HG03432 (cell line): ENCODE data around the gene RIN3.
"Not testable (repeated sequence)": the region's sequence is repeated elsewhere in the genome, so short reads cannot be mapped to it uniquely, and the experiment has no call there.

ENCODE experiments used
- ATAC-seq: cut with Tn5 transposase; IDR thresholded peaks from one replicate; pipeline ENCODE4 v1.9.1; 2021; ENCODE audit warnings: mild to moderate bottlenecking, moderate library complexity; ENCODE audit not compliant: unreplicated experiment

The RIN3 gene

DNA sequence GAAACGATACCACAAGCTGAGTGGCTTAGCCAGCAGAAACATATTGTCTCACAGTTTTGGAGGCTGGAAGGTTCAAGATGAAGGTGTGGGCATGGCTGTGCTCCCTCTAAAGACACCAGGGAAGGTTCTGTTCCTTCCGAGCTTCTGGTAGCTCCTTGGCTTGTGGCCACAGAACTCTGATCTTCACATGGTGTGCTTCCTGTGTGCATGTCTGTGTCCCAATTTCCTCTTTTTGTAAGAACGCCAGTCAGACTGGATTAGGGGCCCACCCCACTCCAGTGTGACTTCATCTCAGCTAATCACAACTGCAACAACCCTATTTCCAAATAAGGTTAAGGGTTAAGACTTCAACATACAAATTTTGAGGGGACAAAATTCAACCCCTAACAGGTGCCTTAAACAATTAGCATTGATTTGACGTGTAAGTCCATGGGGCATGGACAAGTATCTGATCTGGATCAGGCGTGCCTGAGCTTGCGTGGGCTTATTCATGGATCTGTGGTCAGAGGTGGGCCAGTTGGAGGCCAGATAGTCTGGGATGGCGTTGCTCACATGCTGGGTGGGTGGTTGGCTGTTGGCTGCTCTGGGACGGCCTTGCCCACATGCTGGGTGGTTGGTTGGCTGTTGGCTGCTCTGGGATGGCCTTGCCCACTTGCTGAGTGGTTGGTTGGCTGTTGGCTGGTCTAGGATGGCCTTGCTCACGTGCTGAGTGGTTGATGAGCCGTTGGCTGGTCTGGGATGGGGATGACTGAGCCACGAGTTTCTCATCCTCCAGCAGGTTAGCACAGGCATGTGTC, 146.4 kb downstream of the RIN3 start:
- peak; percentile 34 for ATAC-seq

DNA sequence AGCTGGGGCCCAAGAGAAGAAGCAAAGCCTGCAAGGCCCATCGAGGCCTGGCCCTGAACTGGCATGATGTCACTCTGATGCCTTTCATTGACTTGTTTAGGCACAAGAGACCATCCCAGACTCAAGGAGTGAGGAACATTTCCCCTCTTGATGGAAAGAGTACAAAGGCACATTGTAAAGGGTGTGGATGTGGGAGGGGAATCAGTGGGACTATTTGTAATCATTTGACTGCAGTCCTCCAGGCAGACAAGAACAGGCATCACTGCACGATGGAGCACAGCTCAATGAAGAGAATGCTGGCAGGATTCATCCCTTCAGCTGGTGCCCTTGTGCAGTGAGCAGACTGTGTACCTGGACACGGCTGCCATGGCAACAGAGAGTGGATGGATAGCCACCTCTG, 147.0 kb downstream of the RIN3 start:
- ATAC-seq: no peak

DNA sequence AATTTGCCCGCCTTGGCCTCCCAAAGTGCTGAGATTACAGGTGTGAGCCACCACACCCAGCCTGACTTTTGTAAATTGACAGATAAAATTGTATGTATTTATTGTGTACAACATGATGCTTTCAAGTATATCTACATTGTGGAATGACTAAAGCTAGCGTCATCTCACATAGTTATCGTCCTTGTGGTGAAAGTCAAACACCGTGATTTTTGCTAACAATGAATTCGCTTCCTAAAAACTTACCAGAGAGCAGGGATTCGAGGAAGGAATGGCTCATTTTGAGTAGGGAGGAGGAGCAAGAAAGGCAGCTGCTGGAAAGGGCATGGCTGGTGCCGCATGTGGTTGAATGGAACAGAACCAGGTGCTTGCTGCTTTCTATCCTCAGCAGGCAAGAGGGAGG, 149.5 kb downstream of the RIN3 start:
- no peak for ATAC-seq

DNA sequence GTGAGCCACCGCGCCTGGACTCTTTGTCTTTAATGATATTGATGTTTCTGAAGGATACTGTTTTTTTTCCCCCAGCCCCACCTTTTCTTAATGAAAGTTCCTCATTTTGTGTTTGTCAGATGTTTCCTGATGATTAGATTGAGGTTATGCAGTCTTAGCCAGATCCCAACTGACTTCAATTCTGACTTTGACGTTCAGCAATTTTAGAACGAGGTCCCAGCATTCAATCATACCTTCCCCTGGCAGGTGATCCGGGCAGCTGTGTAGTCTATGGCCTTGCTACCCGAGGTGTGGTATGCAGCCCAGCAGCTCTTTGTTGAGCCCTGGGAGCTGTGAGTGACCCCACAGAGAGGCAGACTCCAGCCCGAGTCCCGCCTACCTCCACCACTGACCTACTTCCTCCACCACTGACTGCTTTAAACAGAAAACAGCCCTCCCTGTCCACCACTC, 152.1 kb downstream of the RIN3 start:
- no peak for ATAC-seq

DNA sequence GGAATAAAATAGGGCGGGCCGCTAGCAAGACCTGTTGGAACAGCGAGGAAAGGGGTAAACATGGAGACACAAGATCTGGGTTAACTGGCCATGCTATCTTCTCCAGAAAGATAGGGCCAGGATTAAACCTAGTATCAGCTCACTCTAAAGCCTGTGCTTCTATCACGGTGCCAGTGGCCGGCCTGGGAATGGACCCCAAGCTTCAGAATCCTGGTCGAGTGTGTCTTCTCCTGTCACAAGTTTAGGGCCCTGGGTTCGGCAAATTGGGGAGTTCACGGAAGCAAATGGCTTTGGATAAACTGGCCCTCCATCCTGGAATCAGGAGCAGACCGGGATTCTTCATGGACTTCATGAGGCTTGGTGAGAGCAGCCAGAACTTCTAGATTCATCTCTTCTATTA, 152.7 kb downstream of the RIN3 start:
- no peak for ATAC-seq

DNA sequence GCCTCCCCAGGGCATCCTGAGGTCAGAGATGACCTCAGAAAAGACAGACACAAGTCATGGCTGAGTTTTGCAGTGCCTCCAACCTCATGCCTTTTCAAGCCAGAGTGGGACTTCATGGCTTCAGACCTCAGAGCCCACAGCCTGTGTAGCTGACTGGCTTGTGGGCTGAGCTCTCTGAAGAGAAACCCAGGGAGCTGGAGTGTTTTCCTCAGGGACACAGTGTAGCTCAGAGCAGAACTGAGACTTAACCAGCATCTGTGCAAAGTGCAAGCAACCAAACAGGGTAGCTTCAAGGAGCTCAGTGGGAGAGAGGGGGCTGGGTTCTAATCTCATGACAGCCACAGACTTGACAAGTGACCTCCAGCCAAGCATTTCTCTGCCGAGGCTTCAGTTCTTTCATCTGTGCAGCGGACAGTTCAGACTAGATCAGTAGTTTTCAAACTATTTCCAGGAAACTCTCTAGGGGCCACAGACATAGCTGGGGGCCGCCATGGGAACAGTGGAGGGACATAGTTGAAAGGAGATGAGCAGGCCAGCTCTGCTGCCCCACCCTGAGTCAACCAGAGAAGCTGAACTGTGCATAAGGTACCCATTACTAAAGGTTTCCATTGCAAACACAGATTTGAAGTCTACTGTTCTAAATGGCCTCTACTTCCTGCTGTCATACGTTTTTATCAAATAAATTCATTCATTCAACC, 154.8 kb downstream of the RIN3 start:
- no peak for ATAC-seq

DNA sequence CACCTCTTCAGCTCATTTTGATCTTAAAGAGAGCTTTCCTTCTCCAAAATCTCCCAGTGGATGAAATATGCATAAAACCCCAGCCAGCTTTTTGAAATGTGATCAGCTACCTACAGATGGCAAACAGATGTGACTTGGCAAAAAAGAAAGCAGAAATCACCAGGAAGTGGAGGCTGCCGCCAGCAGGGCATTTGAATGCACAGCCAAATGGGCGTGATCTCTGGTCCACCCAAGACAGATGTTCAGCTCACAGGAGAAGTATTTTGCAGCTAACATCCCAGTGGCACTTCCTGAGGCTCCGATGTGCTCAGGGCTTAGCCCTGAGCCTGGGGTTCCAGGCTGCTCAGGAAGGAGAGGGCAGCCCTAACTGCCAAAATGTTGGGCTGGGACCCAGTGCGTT, 156.6 kb downstream of the RIN3 start:
- ATAC-seq: peak; percentile 41

DNA sequence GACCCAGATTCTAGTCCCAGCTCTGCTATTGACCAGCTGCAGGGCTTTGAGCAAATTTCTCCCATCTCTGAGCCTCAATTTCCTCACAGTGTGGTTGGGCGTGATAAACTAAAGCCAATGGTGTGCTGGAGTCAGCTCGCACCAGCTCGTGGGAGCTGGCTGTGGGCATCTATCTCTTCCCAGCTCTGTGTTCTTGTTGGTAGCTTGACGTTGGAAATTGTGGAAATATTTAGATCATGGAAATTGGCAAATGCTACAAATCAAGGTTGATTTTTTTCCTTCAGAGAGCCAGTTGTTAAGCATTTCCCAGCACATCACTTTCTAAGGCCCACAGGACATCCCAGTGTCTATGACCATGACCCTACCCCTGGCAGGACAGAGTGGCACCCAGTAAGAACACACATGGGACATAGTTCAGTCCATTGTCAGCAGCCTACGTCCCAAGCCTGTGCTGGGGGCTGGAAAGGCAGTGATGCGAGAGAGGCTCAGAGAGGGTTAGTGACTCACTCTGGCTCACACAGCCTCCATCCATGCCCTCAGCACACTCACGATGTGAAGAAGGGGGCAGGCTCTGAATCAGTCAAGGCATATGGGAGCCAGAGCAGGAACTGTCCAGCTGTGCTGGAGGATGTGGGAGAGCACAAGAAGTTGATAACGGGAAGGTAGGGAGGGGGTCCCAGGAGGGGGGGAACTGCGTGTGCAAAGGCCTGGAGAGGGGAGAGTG, 157.2 kb downstream of the RIN3 start:
- no peak for ATAC-seq

DNA sequence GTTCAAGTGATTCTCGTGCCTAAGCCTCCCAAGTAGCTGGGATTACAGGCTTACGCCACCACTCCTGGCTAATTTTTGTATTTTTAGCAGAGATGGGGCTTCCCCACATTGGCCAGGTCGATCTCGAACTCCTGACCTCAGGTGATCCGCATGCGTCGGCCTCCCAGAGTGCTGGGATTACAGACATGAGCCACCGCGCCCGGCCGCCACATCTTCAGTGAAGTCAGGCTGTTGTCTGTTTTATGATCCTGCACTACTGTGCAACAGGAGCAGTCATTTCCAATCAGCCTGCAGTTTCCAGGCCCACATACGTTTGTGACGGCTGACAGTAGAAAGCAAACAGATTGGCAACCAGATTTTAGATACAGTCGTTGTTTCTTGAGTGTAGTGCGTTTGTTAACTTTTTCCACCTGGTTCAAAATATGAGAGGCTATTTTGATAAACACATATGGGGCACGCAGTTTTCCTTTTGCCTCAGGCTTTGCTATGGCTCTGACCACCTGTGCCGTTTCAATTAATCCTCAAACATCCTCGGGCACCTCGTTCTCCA, 160.1 kb downstream of the RIN3 start:
- ATAC-seq: no peak

DNA sequence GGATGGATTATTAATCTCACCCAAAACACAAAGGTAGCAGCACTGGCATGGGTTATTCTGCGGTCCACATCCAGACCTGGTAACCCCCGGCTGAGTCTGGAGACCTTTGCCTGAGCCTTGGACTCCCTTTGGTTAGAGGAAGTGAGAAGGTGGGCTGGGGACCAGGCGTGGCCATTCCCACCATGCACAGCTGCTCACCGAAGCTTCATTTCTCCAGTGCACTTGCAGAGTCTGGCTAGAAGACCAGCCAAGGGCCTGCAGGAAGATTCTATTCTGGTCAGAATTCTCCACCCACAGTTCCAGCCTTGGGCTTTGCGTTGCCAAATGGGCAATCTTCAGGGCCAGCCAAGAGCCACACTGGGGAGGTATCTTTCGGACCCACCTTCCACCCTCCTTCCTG, 161.8 kb downstream of the RIN3 start:
- ATAC-seq: no peak

DNA sequence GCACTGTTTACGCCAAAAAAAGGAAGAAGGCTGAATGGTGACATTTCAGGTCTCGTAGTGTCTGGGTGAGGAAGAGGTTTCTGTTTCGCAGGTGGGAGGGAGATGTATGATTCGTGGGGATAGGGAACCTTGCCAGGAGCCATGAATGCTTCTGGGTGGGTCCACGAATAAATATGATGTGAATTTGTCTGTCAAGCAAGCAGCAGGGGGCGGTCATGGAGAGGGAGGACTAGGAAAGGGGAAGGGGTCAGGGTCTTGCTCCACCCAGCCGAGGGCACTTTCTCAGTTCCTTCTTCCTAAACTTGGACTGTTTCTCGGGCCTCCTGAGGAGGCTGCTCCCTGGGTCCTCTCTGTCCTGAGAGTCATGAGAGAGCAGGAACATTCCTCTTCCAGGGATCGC, 162.4 kb downstream of the RIN3 start:
- ATAC-seq: no peak

DNA sequence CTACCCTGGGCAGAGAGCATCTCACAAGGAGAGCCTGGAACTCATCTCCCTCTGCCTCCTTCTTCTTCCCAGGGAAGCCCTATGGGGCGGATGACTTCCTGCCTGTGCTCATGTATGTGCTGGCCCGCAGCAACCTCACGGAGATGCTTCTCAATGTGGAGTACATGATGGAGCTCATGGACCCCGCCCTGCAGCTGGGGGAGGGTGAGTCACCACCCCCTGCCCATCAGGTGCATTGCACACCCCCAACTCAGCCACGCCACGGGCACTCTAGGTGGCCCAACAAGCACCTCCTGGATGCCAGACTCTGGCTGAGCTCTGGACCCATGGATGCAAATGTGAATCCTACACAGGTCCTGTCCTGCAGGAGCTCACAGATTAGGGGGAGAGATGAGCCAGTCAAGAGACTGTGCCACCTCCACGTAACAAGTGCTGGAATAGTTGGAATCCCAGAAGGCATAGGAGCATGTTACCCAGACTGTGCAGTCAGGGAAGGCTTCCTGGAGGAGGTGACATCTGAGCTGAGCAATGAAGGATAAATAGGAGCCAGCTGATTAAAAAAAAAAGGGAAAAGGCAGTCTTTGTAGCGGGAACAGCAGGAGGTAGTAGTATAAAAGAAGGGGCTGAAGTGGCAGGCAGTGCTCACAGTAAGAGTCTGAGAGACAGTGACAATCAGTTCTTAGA, 163.0 kb downstream of the RIN3 start:
- no peak for ATAC-seq

DNA sequence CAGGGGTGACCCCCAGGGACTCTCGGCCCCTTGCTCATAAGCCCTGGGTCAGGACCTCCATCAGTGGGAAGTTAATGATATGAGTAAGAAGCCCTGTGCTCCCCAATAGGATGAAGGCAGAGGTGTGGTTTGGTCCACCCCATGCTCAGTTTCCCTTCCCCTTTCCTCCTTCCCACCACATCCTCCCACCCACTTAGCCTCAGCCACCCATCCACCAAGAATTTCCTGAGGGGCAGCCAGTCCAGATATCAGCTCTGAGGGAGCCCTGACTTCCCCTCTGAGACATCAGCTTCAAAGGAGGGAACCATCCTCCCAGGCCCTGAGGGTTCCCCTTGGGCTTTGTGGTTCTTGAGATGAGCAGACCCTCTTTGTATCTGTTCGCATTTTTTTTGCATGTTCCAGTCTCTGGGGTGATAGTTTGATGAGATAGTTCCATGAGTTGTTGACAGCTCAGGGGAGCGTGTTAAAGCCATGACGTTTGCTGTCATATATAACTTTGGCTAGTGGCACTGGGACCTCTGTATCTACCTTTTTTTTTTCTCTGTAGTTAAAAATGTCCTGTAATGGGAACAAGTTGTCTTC, 163.6 kb downstream of the RIN3 start:
- peak; percentile 83 for ATAC-seq

DNA sequence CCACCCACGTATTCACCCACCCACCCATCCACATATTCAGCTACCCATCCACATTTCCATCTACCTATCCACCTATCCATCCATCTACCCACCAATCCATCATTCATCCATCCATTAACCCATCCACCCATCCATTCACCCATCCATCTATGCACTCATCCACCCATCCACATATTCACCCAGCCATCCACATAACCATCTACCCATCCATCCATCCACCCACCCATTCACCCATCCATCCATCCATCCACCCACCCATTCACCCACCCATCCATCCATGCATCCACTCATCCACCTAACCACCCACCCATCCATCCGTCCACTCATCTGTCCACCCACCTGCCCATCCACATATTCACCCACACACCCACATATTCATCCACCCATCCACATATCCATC, 164.4 kb downstream of the RIN3 start:
- no peak for ATAC-seq

DNA sequence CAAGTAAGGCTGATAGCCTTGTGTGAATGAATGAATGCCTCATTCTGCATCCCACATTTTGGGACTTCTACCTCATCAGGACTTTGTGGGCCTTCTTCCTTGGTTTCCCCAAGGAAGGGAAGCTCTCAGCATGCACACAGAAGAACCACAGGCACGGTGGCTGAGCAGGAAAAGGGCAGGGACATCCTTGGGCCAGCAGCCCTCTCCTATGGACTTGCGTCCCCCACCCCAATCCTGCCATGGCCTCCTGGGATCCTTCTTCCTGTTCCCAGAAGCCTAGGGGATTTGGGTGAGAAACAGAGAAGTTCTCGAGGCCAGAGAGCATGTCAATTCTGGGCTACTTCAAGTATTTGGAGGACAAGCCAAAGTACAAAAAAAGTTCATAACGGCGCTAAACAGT, 165.2 kb downstream of the RIN3 start:
- ATAC-seq: no peak

DNA sequence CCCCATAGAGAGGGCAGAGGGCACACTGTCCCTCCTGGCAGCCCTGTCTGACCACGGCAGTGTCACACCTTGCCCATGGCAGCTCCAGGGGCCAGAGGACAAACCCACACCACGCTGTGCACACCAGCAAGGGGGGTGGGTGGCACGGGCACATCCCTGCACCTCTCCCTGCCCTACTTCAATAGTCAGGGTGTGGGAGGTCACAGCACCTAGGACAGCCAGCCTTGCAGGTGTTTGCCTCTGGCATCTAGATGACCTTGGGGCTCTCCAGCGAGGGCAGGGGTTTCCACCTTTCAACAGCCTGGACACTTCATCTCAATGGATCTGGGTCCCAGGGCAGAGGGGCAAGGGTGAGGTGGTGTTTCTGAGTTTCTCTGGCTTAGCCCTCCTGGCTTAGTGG, 165.7 kb downstream of the RIN3 start:
- no peak for ATAC-seq

DNA sequence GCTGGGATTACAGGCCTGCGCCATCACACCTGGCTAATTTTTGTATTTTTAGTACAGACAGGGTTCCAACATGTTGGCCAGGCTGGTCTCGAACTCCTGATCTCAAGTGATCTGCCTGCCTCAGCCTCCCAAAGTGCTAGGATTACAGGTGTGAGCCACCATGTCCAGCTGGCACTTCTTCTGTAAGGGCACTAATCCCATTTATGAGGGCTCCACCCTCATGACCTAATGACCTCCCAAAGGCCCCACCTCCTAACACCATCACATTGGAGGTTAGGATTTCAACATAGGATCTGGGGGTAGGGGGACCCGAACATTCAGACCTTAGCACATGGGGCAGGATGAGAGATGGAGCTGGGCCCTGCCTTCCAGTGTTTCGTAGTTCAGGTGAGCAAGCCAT, 166.7 kb downstream of the RIN3 start:
- ATAC-seq: not testable (repeated sequence)

DNA sequence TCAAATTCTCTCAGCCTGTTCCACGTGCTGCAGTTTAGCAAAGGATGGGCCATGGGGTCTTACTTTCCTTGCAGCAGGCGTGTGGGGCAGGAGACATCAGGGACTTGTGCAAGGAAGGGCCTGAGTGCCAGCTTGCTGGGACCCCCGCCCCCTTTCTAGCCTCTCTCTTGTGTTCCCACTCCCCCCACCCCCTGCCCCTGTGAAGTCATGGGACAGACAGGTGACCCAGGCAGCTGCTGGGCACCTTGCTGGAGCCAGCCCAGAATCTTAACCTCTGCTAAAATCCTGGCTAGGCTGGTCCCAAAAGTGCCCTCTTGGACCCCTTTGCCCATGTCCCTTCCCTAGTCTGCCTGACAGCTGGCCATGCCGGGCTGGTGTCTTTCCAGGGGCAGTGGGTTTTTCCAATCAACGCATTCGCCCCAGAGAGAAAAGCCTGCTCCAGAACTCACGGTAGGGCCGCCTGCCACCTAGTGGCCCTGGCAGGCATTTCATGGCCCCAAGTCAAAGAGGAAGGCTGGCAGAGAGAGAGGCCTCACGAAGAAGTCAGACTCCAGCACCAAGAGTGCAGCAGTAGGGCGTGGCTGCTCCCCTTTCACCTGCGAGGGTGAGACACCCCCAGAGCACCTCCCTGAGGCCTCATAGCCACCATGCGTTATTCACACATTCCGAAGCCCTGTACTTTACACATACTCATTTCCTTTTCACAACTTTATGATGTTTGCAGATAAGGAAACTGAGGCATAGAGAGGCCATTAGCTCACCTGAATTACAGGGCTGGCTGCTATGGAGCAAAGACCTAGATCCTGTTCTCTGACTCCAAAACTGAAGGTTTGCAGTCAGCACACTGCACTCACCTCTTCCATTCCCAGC, 167.4 kb downstream of the RIN3 start:
- ATAC-seq: no peak

DNA sequence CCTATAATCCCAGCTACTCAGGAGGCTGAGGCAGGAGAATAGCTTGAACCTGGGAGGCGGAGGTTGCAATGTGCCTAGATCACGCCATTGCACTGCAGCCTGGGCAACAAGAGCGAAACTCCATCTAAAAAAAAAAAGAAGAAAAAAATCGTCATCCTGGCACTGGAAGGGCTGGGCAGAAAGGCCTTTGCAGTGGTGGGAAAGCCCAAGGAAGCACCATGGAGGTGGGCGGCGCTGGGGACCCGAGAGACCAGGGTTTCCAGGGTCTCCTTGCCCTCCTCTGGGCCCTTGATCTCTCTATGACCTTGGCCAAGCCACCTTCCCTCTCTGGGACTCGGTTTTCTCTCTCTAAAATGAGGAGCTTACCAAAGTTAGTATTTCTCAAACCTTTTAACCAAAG, 169.5 kb downstream of the RIN3 start:
- ATAC-seq: no peak
